ENCODE results near the gene LSM10. TPM values are rescaled to one million over a fixed set of nuclear protein-coding genes. Genes with fewer than 3 reads are reported as not detected.

LSM10 gene
- total RNA-seq, 1 experiment from 2014 or later: 19.2 TPM

- BruUV-seq (replicated peaks): no TSS peak
- CTCF ChIA-PET: interaction anchor here (2.3 kb wide), 1 partner anchor 52 kb away, joined by 11 read pairs; no protein-coding TSS in a partner anchor
- peaks cover 49% of the 10 kb centered on the region for H3K4me1 ChIP-seq (ENCODE audit: insufficient read depth, low read length)
- no peaks in the 10 kb centered on the region for H3K9me2 ChIP-seq (replicated peaks; ENCODE audit: low read length)
- peak overlapping the region; percentile 70 for H3K4me2 ChIP-seq (ENCODE audit: low read length)
- no peaks in the 10 kb centered on the region for H3K27me3 ChIP-seq (ENCODE audit: low read length)
- ATAC-seq (no peak), DNase-seq (peak; percentile 35)
- no peaks in the 10 kb centered on the region for H3F3A ChIP-seq (ENCODE audit: low read length, unreplicated experiment)
- H3K9me3 ChIP-seq (ENCODE audit: low read length): no peaks in the 10 kb centered on the region
- no peaks in the 10 kb centered on the region for H4K20me1 ChIP-seq (ENCODE audit: low read length)
- TF ChIP-seq EZH2phosphoT487 (IDR thresholded peaks at IDR 0.05; ENCODE audit: borderline replicate concordance, low read length) (no peak), CTCF (conservative IDR thresholded peaks at IDR 0.05; ENCODE audit: low read depth, low read length) (peak; percentile 40; the same call in 1 of the 2 replicates)
- peak overlapping the region; percentile 92 for H3K27ac ChIP-seq (ENCODE audit: low read length)
- no peaks in the 10 kb centered on the region for H3K79me2 ChIP-seq (ENCODE audit: low read length)
- peak overlapping the region; percentile 67 for H3K9ac ChIP-seq (ENCODE audit: low read length)
- POLR2A ChIA-PET (ENCODE audit: unreplicated experiment): interaction anchor here (0.6 kb wide), 2 partner anchors 32 to 88 kb away, joined by 3 to 4 read pairs; no protein-coding TSS in a partner anchor
- no peak overlapping the region for H2AFZ ChIP-seq (ENCODE audit: low read length)
- H3K36me3 ChIP-seq (ENCODE audit: low read depth, low read length): peaks cover 18% of the 10 kb centered on the region
- H3K4me3 ChIP-seq (ENCODE audit: low read length): no peak overlapping the region
- intact Hi-C loops (cut with micrococcal nuclease): no loop called here
Observed at GRCh38 chr1:36352125-36352909, 45.4 kb downstream of the LSM10 start.

GRCh38 chr1:36351227-36351977 is 46.3 kb downstream of the LSM10 start:
- intact Hi-C loops (cut with micrococcal nuclease): no loop called here
- Histone ChIP-seq H3K9me2 (replicated peaks; ENCODE audit: low read length) (no peaks in the 10 kb centered on the region), H3K4me3 (ENCODE audit: low read length) (no peak overlapping the region; the same call in 1 of the 2 replicates), H3K4me2 (ENCODE audit: low read length) (peak overlapping the region; percentile 70), H3K79me2 (ENCODE audit: low read length) (no peaks in the 10 kb centered on the region), H3K27me3 (ENCODE audit: low read length) (no peaks in the 10 kb centered on the region), H3K9ac (ENCODE audit: low read length) (peak overlapping the region; percentile 67), H3K36me3 (ENCODE audit: low read depth, low read length) (peaks cover 26% of the 10 kb centered on the region), H3F3A (ENCODE audit: low read length, unreplicated experiment) (no peaks in the 10 kb centered on the region), H4K20me1 (ENCODE audit: low read length) (no peaks in the 10 kb centered on the region), H3K9me3 (ENCODE audit: low read length) (no peaks in the 10 kb centered on the region), H3K27ac (ENCODE audit: low read length) (peak overlapping the region; percentile 92), H2AFZ (ENCODE audit: low read length) (0 out of 2 replicates have a peak overlapping the region, but pooled peaks have one; percentile 8), H3K4me1 (ENCODE audit: insufficient read depth, low read length) (peaks cover 49% of the 10 kb centered on the region)
- CTCF ChIA-PET: interaction anchor here (0.8 to 2.3 kb wide), 3 partner anchors 8 to 51 kb away, joined by 3 to 11 read pairs (median 4); no protein-coding TSS in a partner anchor
- peak; percentile 68 for ATAC-seq
- POLR2A ChIA-PET (ENCODE audit: unreplicated experiment): interaction anchor here (1.3 kb wide), 1 partner anchor 35 kb away, joined by 15 read pairs; no protein-coding TSS in a partner anchor
- no TSS peak for BruUV-seq (replicated peaks)
- TF ChIP-seq EZH2phosphoT487 (IDR thresholded peaks at IDR 0.05; ENCODE audit: borderline replicate concordance, low read length) (no peak), CTCF (conservative IDR thresholded peaks at IDR 0.05; ENCODE audit: low read depth, low read length) (peak; percentile 21; the same call in 1 of the 2 replicates)
- peak; percentile 91 for DNase-seq

Data from PC-3 (cell line).